Smooth muscle cell of the umbilical artery (primary cell): Measurements from ENCODE around the gene AUNIP. TPM values are rescaled to one million over a fixed set of nuclear protein-coding genes. Genes with fewer than 3 reads are reported as not detected.

ENCODE experiments used
- total RNA-seq: library from RNA; depleted of rRNA; stranded (reverse); fragments of >200 nt; gene quantifications from 2 replicates; pipeline ENCODE4 v1.2.3, GENCODE V29; 2014

AUNIP gene
- total RNA-seq: 0.30 and 1.8 TPM in 2 replicates

GRCh38 chr1:25858906-25859789, at the start of gene AUNIP:
AUNIP (minus strand) TSS chr1:25859457; CDS start chr1:25859357, 100 bp downstream.

GRCh38 chr1:25905680-25906643, 46.7 kb upstream of the AUNIP start, which contains the start of gene STMN1:
STMN1 (minus strand) TSS chr1:25906419; CDS start chr1:25904676, 1,743 bp downstream.

GRCh38 chr1:25875154-25875855, 16.0 kb upstream of the AUNIP start, which contains the start of gene PAQR7:
PAQR7 (minus strand) TSS chr1:25875708; CDS start chr1:25863839, 11,869 bp downstream.

GRCh38 chr1:25819491-25820246, 39.6 kb downstream of the AUNIP start, which contains the start of gene MTFR1L:
MTFR1L (plus strand) TSS chr1:25819954; CDS start chr1:25823105, 3,151 bp downstream.

GRCh38 chr1:25799935-25800702, 59.1 kb downstream of the AUNIP start, which contains the start of gene SELENON:
SELENON (plus strand) TSS chr1:25800193; CDS start chr1:25800231, 38 bp downstream.

Other genes starting within 250 kb of the AUNIP start
- 0.65 and 2.1 TPM in 2 replicates for gene MAN1C1, start 242.7 kb downstream of the AUNIP start, total RNA-seq
- 26.7 and 74.0 TPM in 2 replicates for gene SELENON, start 59.3 kb downstream of the AUNIP start, total RNA-seq
- 37.1 and 41.7 TPM in 2 replicates for gene MTFR1L, start 39.5 kb downstream of the AUNIP start, total RNA-seq
- 7.4 and 9.0 TPM in 2 replicates for gene PAQR7, start 16.3 kb upstream of the AUNIP start, total RNA-seq
- gene STMN1, start 47.0 kb upstream of the AUNIP start, total RNA-seq: 11.6 and 78.8 TPM in 2 replicates
- gene PAFAH2, start 138.6 kb upstream of the AUNIP start, total RNA-seq: 8.3 and 11.7 TPM in 2 replicates
- gene EXTL1, start 162.3 kb upstream of the AUNIP start, total RNA-seq: 0.30 and 1.4 TPM in 2 replicates
- not detected in 2 replicates for gene SLC30A2, start 186.7 kb upstream of the AUNIP start, total RNA-seq
- gene TRIM63, start 208.2 kb upstream of the AUNIP start, total RNA-seq: not detected in 2 replicates